AG04450 (cell line): ENCODE data around the gene APBA2. TPM values are rescaled to one million over a fixed set of nuclear protein-coding genes. Genes with fewer than 3 reads are reported as not detected.

Experiments used
- CTCF ChIA-PET: fragments of 300-600, 350-600 bp; formaldehyde crosslinking; extraction: SDS; loops from one replicate; lab custom pipeline; 2022; ENCODE audit warnings: antibody characterized with exemption, inconsistent platforms; lab: Charles Lee
- POLR2A ChIA-PET: fragments of 350-600 bp; formaldehyde crosslinking; extraction: SDS; loops from one replicate; lab custom pipeline; 2021; ENCODE audit warnings: antibody characterized with exemption, inconsistent platforms; lab: Yijun Ruan, JAX
- DNase-seq: peaks from one replicate; pipeline ENCODE4 v3.0.0-alpha.2; 2011; ENCODE audit warnings: low read depth, low spot score
- H3K27ac ChIP-seq: one replicate; pipeline ENCODE4 v1.5.1; 2012; ENCODE audit warnings: low read depth, low read length, control low read depth
- H3K27me3 ChIP-seq: one replicate; pipeline ENCODE4 v1.6.0; 2012; ENCODE audit warnings: low read length; ENCODE audit not compliant: control insufficient read depth, insufficient read depth
- H3K4me3 ChIP-seq: 2 replicates; pipeline ENCODE4 v1.5.1; 2011; ENCODE audit warnings: mild to moderate bottlenecking, low read depth, low read length, control low read depth
- H3K9me3 ChIP-seq: 2 replicates; pipeline ENCODE4 v1.5.1; 2012; ENCODE audit warnings: low read length; ENCODE audit not compliant: control insufficient read depth, insufficient read depth
- polyA plus RNA-seq: library from polyadenylated mRNA; depleted of rRNA; stranded (reverse); fragments of >200 nt; gene quantifications from 2 replicates; pipeline ENCODE4 v1.2.3, GENCODE V29; 2011
- TF ChIP-seq, protein P1 (sequence below): IDR thresholded peaks from 2 replicates; pipeline ENCODE4 v1.5.1; 2011; ENCODE audit warnings: low read depth, low read length, control low read depth, inconsistent platforms

The APBA2 gene
- polyA plus RNA-seq, 1 experiment, result 18.9 TPM

- Histone ChIP-seq H3K9me3 (no peaks in the 10 kb centered on the region; the same call in 1 of the 2 replicates), H3K27ac (no peak overlapping the region), H3K4me3 (no peak overlapping the region), H3K27me3 (no peaks in the 10 kb centered on the region)
- DNase-seq, result no peak
- ChIA-PET CTCF (interaction anchor here (2.2 to 8.3 kb wide), 3 partner anchors 14 to 209 kb away, joined by 9 to 62 read pairs (median 20); partner anchors contain the start of gene APBA2), POLR2A (no interaction called here)
- TF ChIP-seq, protein P1, sequence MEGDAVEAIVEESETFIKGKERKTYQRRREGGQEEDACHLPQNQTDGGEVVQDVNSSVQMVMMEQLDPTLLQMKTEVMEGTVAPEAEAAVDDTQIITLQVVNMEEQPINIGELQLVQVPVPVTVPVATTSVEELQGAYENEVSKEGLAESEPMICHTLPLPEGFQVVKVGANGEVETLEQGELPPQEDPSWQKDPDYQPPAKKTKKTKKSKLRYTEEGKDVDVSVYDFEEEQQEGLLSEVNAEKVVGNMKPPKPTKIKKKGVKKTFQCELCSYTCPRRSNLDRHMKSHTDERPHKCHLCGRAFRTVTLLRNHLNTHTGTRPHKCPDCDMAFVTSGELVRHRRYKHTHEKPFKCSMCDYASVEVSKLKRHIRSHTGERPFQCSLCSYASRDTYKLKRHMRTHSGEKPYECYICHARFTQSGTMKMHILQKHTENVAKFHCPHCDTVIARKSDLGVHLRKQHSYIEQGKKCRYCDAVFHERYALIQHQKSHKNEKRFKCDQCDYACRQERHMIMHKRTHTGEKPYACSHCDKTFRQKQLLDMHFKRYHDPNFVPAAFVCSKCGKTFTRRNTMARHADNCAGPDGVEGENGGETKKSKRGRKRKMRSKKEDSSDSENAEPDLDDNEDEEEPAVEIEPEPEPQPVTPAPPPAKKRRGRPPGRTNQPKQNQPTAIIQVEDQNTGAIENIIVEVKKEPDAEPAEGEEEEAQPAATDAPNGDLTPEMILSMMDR, result no peak
Observed at GRCh38 chr15:29088666-29089065, 202.9 kb downstream of the APBA2 start.

DNA sequence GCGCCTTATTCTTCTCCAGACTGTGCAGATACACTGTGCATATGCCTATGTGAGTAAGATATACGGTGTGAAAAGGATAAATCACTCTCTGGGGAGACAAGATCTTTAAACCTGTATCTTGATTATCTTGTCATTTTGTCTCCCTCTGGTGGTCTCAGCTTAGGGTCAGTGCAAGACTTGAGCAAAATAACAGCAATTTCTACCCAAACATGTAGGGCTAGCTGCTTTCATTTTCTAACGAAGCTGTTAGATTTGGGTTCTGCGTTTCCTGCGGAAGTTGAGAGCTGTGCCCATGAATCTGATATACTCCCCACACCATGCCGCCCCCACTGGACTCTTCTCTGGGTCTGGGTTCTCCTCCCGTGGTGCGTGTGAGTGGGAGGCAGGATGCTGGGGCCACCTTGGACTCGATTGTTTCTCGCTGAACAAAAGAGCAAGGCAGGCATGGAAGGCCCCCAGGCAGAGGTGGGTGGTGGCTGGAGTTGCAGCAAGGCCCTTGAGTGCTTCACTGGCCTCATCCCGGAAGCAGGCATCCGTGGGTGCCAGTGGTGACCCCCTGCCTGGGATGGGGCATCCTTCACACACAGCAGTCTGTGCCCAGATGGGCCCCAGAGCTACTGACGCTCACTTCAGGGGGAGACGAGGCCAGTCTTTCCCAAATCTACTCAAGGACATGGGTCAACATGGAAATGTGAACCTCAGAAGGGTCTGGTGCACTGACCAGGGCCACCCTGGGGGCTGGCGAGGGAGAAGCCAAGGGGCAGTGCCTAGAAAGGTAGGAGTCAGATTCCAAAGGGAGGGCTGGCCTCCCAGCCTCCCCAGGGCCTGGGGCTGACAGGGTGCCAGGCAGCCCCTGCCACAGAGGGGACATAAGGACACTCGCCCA, 204.2 kb downstream of the APBA2 start:
- ChIA-PET CTCF (interaction anchor here (0.7 to 8.3 kb wide), 20 partner anchors 8 to 411 kb away, joined by 3 to 62 read pairs (median 3); partner anchors contain the start of gene APBA2), POLR2A (no interaction called here)
- TF ChIP-seq, protein P1, result peak; percentile 48
- peak; percentile 13 for DNase-seq
- Histone ChIP-seq H3K4me3 (no peak overlapping the region), H3K27ac (no peak overlapping the region), H3K27me3 (no peaks in the 10 kb centered on the region), H3K9me3 (no peaks in the 10 kb centered on the region; the same call in 1 of the 2 replicates)

DNA sequence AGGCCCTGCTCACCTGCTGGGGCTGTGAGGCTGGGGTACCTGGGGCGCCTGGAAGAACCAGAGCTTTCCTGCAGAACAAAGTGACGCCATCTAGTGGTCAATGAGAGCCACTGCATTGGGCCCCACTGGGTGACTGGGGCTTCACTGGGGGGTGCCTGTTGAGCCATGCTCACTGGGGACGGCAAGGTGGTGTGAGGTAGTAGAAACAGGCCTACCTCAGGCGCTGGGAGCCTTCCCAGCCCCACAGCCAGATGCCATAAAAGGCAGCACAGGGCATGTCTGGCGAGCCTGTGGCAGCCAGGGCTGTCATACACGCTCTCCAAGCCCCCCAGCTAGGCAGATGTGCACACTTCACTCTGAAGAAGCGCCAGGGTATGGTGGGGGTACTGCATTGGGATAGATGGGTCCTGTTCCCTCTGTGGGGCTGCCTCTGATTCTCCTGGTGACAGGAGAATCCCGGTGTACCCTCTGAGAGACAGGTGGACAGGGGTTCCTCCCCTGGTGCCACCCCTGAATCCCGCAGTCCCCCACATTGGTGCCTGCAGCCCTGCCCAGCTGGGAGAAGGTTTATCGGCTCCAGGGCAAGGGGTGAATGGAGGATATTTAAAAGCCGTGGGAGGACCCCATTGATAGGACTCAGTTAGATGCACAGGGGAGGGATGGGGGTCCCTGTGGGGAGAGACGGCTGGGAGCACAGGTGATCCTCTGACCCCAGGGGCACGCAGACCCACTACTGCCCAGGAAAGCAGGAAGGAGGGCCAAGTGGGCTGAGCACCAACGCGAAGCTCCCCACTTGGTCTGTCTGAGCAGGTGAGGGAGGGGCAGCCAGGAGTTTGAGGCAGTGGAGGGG, 205.1 kb downstream of the APBA2 start:
- H3K9me3 ChIP-seq, result no peaks in the 10 kb centered on the region; the same call in 1 of the 2 replicates
- TF ChIP-seq, protein P1, result peak; percentile 86
- no peaks in the 10 kb centered on the region for H3K27me3 ChIP-seq
- ChIA-PET POLR2A (interaction anchor here (0.6 kb wide), 1 partner anchor 444 kb away, joined by 3 read pairs; no protein-coding TSS in a partner anchor), CTCF (interaction anchor here (0.5 to 8.3 kb wide), 18 partner anchors 9 to 410 kb away, joined by 3 to 62 read pairs (median 3); partner anchors contain the start of gene APBA2)
- no peak overlapping the region for H3K4me3 ChIP-seq
- H3K27ac ChIP-seq, result no peak overlapping the region
- no peak for DNase-seq

- TF ChIP-seq, protein P1, result no peak
- H3K27ac ChIP-seq, result no peak overlapping the region
- CTCF ChIA-PET, result interaction anchor here (1.9 to 8.3 kb wide), 3 partner anchors 8 to 11 kb away, joined by 11 to 62 read pairs (median 15); no protein-coding TSS in a partner anchor
Observed at GRCh38 chr15:29091666-29092065, 205.9 kb downstream of the APBA2 start.

More at GRCh38 chr15:29091666-29092065, 205.9 kb downstream of the APBA2 start:
- no peak overlapping the region for H3K4me3 ChIP-seq
- DNase-seq, result no peak
- H3K27me3 ChIP-seq, result no peaks in the 10 kb centered on the region
- POLR2A ChIA-PET, result interaction anchor here (0.6 kb wide), 1 partner anchor 444 kb away, joined by 3 read pairs; no protein-coding TSS in a partner anchor
- H3K9me3 ChIP-seq, result no peaks in the 10 kb centered on the region; the same call in 1 of the 2 replicates
